Measurements from ENCODE around the gene NUDT3.
"Not testable (repeated sequence)": the region's sequence is repeated elsewhere in the genome, so short reads cannot be mapped to it uniquely, and the experiment has no call there.

NUDT3 gene

GRCh38 chr6:34392497-34393190 lies at the start of gene NUDT3:
TSS of gene NUDT3 (minus strand) at chr6:34392669. CDS start at chr6:34392362, 307 bp downstream.
- DNase-seq (ENCODE audit: low read depth in 2 of 2): peak; percentile 90 to 91

GRCh38 chr6:34441526-34441925 lies 49.1 kb upstream of the NUDT3 start:
- DNase-seq (ENCODE audit: low read depth in 2 of 2): no peak

GRCh38 chr6:34439442-34439841 lies 47.0 kb upstream of the NUDT3 start:
- no peak for DNase-seq (ENCODE audit: low read depth in 2 of 2)

- no peak for DNase-seq (ENCODE audit: low read depth in 2 of 2)
These were observed 46.2 kb upstream of the NUDT3 start for GRCh38 chr6:34438705-34439104.

DNA sequence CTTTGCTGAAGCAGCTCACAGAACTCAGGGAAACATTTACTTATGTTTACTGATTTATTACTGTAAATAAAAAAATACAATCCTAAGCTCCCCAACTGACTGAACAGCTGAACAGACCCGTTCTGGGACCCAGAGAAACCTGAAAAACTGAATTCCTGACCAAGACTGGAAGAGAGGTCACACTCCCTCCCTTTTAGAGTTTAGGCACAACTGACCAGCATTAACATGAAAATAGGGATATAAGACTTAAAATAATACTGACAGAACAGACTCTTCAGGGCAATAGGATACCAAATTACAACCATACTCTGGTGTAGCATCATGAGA lies 45.1 kb upstream of the NUDT3 start:
- no peak for DNase-seq (ENCODE audit: low read depth in 2 of 2)

DNA sequence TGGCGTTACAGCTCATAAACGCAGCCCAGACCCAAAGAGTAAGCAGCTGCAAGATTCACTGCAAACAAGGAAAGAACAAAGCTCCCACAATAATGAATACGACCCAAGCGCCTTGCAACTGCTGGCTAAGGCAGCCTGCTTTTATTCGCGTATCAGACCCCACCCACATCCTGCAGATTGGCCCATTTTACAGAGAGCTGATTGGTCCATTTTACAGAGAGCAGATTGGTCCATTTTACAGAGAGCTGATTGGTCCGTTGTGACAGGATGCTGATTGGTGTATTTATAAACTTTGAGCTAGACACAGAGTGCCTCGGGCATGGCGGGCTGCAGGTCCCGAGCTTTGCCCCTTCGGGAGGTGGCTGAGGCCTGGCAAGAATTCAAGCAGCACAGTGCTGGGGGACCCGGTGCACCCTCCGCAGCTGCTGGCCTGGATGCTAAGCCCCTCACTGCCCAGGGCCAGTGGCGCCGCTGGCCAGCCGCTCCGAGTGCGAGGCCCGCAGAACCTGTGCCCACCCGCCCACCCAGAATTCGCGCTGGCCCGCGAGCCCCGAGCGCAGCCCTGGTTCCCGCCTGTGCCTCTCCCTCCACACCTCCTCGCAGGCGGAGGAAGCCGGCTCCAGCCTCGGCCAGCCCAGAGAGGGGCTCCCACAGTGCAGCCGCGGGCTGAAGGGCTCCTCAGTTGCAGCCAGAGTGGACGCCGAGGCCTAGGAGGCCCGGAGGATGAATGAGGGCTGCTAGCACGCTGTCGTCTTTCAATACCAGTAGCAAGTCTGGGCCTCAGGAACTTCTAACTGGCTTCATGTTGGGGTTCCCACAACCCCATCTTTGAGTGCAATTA lies 44.6 kb upstream of the NUDT3 start:
- DNase-seq (ENCODE audit: low read depth in 2 of 2): no peak

- no peak for DNase-seq (ENCODE audit: low read depth in 2 of 2)
These were observed 43.4 kb upstream of the NUDT3 start for GRCh38 chr6:34435916-34436315.

- peak; percentile 83 to 88 for DNase-seq (ENCODE audit: low read depth in 2 of 2)
These were observed 33.3 kb upstream of the NUDT3 start, which contains the start of gene RPS10 for GRCh38 chr6:34425498-34426410. TSS of gene RPS10 (minus strand) at chr6:34426069. CDS start at chr6:34425221, 848 bp downstream.

- no peak for DNase-seq (ENCODE audit: low read depth in 2 of 2)
These were observed 32.6 kb upstream of the NUDT3 start for GRCh38 chr6:34425132-34425497.

GRCh38 chr6:34424200-34425131 lies 32.0 kb upstream of the NUDT3 start:
- DNase-seq (ENCODE audit: low read depth in 2 of 2): no peak

DNA sequence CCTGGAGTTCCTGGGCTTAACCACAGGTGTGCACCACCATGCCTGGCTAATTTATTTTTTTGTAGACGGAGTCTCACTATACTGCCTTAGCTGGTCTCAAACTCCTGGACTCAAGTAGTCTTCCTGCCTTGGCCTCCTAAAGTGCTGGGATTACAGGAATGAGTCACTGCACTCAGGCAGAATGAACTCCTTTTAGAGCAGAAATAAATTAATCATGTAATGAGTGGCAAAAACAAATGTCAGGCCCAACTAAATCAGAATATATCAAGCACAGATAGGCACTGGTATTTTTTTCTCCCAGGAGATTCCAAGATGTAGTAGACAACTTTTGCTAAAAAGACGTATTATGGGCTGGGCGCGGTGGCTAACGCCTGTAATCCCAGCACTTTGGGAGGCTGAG lies 30.8 kb upstream of the NUDT3 start:
- no peak for DNase-seq (ENCODE audit: low read depth in 2 of 2)

DNA sequence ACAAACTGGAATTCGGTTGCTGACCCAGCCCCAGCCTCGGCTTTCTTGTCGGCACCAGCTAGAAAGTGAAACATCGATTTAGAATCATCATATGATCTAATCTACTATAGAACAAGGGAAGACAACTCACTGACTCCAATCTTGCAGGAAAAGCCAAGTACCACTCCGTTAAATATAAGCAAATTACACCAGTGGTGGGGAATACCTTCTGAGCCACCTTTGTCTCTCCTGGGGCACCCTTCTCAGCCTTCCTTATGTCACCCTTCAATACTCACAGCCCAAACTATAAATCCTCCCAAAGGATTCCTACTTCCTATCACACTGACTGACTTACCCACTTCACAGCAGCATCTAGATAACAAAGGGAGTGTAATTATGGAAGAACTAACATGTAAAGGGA lies 25.9 kb upstream of the NUDT3 start:
- DNase-seq (ENCODE audit: low read depth in 2 of 2): no peak

DNA sequence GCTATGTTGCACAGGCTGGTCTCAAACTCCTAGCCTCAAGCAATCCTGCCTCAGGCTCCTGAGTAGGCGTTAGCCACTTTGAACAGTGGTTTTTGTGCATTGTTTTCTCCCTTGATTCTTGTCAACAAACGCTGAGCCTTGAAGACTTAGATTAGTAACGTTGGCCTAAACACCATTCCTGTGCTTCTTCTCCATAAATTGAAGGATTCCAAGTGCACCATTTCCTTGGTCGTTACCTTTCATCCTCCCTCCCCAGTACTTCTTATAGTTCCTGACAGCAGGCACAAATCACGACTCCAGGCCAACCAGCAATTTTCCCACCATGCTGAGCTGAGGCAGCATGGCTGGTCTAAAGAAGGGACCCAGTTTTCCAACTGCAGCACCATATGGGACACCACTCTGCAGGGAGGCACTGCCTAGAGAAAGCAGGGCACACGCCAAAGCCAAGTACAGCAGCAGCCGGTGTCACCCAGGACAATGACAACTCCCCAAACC lies 24.5 kb upstream of the NUDT3 start:
- no peak for DNase-seq (ENCODE audit: low read depth in 2 of 2)

- no peak for DNase-seq (ENCODE audit: low read depth in 2 of 2)
These were observed 22.8 kb upstream of the NUDT3 start for GRCh38 chr6:34414999-34415858.

- no peak for DNase-seq (ENCODE audit: low read depth in 2 of 2)
These were observed 20.3 kb upstream of the NUDT3 start for GRCh38 chr6:34412643-34413214.

DNA sequence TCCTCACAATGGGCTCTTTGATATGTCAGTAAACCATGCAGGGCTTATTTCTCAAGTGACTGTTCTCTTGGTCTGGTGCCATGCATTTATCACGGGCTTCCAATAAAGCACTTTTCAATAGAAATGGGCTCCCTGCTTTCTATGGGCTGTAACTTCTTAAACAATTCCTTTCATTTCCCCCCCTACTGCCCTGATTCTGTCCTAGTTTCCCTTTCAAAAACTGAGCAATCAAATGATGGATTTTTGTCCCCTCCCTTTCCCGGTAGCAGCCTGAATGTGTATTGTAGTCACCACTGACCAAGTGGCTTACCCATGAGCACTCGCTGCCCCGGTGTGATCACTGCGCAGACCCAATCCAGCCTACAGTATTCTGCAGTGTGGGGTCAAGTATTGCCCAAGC lies 19.5 kb upstream of the NUDT3 start:
- DNase-seq (ENCODE audit: low read depth in 2 of 2): no peak

DNA sequence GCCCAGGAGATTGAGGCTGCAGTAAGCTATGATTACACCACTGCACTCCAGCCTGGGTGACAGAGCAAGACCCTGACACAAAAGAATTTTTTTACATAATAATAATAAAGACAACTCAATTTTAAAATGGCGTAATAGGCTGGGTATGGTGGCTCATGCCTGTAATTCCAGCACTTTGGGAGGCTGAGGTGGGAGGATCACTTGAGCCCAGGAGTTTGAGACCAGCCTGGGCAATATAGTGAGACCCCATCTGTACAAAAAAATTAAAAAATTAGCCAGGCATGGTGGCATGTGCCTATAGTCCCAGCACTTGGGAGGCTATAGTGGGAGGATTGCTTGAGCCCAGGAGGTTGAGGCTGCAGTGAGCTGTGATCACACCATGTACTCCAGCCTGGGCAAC lies 15.4 kb upstream of the NUDT3 start:
- not testable (repeated sequence) for DNase-seq (ENCODE audit: low read depth in 2 of 2)

GRCh38 chr6:34396518-34396917 lies 4.0 kb upstream of the NUDT3 start:
- no peak for DNase-seq (ENCODE audit: low read depth in 2 of 2)

DNA sequence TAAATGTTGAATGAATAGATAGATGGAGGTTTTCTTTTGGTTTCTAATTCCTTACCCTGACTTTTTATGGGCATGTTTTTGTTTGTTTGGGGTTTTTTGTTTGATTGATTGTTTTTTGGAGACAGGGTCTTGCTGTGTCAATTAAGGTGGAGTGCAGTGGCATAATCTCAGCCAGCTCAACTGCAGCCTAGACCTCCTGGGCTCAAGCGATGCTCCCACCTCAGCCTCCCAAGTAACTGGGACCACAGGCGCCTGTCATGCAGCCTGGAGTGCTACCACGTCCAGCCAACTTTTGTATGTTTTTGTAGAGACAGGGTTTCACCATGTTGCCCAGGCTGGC lies 1.5 kb upstream of the NUDT3 start:
- no peak for DNase-seq (ENCODE audit: low read depth in 2 of 2)
